Brain pericyte (primary cell): ENCODE data around the gene STAM.

Source experiments
- DNase-seq: peaks from one replicate; pipeline ENCODE4 v3.0.0-alpha.2; 2012; ENCODE audit warnings: low read depth, low spot score

Gene STAM

DNA sequence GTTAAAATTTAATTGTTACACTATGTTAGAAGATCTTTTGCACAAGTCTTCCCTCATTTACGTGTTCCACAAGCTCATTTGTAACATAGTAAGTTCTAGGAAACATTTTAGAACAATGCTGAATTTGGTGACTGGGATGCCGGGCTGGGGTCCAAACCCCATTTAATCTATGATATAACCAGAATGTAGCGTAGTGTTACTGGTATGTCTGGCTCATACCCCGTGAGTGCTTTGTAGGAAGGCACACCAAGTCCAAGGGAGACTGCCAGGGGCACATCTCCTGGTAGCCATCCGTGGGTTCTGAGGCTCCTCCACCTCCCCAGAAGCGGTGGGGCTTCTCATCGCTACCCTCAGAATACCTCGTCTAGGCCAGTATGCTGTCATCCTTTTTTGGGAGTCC, 86.7 kb downstream of the STAM start:
- DNase-seq = no peak

- no peak for DNase-seq
These were observed 87.5 kb downstream of the STAM start for GRCh38 chr10:17731331-17732020.

- DNase-seq = no peak
These were observed 89.7 kb downstream of the STAM start for GRCh38 chr10:17733620-17734019.

GRCh38 chr10:17734432-17735080, 90.6 kb downstream of the STAM start:
- DNase-seq = no peak

GRCh38 chr10:17735166-17735941, 91.4 kb downstream of the STAM start:
- no peak for DNase-seq

- DNase-seq = no peak
These were observed 92.3 kb downstream of the STAM start for GRCh38 chr10:17736223-17736622.

GRCh38 chr10:17737027-17737965, 93.3 kb downstream of the STAM start:
- no peak for DNase-seq

- DNase-seq = no peak
These were observed 96.7 kb downstream of the STAM start for GRCh38 chr10:17740668-17741067.

- no peak for DNase-seq
These were observed 99.0 kb downstream of the STAM start for GRCh38 chr10:17742918-17743317.

DNA sequence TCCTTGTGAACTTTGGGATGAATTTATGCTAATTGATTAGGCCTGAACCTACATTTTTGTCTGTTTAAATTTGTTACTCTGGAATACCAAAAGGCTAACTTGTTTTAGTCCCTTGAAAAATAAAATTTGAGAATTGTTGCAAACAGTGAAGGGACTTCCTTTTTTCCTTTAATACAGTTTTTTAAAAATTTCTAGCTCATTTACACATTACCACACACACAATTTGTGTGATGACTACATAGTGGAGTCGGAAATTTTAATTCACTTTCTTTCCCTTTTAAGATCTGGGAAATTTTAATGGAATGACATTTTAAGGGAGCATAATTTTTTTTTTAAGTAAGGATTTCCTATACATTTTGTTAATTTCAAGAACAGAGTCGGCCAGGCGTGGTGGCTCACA, 99.5 kb downstream of the STAM start:
- no peak for DNase-seq

DNA sequence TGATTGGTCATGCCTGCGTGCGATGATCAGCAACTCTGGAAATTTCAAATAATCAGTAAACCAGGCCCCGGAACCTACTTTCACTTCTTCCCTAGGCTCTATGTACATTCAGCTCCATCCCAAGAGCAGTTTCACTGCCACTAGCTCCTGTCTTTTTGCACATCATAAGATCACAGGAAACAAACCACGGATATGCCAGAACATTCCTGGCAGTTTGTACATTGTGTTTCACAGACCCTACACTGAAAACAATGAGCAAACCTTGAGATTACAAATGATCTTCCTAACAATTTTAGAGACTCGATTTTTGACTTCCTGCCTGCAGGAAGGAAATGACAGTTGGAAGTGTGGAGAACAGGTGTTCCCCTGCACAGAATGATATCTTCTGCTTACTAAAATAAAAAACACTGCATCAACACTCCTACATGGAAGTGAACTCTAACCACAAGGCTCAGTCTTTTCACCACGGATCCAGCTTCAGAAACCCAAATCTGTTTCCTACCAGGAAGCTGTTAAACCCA, 100.5 kb downstream of the STAM start:
- no peak for DNase-seq

GRCh38 chr10:17747883-17748550, 104.1 kb downstream of the STAM start:
- DNase-seq = no peak

DNA sequence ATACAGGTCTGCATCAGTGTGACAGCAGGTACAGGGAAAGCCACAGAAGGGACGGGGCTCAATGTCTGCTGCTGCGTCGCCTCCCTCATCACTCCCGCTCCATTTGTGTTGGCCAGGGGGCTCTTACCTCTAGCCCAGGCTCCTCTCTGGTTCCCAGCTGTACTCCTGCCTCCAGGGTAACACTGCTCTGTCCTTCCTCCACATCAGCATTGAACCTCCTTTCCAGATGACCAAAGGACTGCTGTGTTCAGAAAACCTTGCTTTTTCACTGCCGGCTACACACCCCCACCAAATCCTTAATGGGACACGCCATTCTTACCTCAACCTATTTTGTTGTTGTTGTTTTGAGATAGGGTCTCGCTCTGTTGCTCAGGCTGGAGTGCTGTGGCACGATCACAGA, 105.9 kb downstream of the STAM start:
- no peak for DNase-seq

GRCh38 chr10:17751781-17752445, 108.0 kb downstream of the STAM start, which contains the start of gene TMEM236:
Gene TMEM236 (plus strand): TSS chr10:17752201. CDS start chr10:17752296, 95 bp downstream.
- no peak for DNase-seq

- no peak for DNase-seq
These were observed 112.7 kb downstream of the STAM start for GRCh38 chr10:17756557-17757217.

DNA sequence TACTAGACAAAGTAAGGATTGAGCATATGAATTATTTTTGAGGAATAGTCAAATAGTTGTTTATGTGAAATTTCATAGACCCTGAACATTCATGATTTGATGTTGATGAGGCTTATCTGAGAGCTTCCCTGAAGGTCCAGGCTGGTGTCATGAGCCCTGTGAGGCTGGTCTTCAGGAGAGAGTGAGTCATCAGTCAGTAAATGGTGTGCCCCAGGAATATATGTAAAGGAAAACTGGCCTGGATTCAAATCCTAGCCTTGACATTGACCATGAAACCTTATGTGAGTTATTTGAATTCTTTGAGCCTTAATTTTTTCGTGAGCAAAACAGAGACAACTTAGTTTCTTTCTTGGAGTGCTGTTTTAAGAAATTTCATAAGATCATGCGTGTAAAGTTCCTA, 114.2 kb downstream of the STAM start:
- DNase-seq = no peak

DNA sequence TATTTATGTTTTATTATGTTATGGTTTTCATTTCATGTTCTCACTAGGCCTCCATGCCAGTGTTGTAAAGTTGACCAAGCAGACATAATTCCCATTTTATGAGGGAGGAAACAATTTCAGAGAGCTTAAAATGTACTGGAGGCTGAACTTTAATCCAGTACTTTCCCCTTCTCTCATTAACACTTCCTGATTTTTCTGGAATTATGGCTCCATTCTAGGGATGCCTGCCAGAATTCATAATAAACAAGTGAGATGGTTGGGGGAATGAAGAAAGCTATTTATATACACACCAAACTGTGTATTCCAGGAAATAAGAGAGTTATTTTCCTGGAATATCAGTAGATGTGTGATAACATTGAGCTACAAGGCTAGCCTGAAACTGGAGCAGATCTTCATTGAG, 114.9 kb downstream of the STAM start:
- no peak for DNase-seq

- DNase-seq = no peak
These were observed 120.2 kb downstream of the STAM start for GRCh38 chr10:17764142-17764541.

GRCh38 chr10:17765602-17766001, 121.7 kb downstream of the STAM start:
- no peak for DNase-seq
